GM23338 (cell line): ENCODE measurements around the gene SST. TPM values are rescaled to one million over a fixed set of nuclear protein-coding genes. Genes with fewer than 3 reads are reported as not detected.

Experiments used
- ATAC-seq: fragments of 200-7000 bp; cut with Tn5 transposase; 3 replicates; pipeline ENCODE4 v1.9.1; 2020
- DNase-seq: peaks from one replicate; pipeline ENCODE4 v3.0.0-alpha.2; 2015; ENCODE audit warnings: low spot score
- H2AFZ ChIP-seq: fragments of 200-600 bp; sonication (generic); 2 replicates; pipeline ENCODE4 v1.8.0; 2016; ENCODE audit warnings: antibody characterized with exemption, mild to moderate bottlenecking, moderate library complexity
- H3F3A ChIP-seq: fragments of 200-600 bp; sonication (generic); replicated peaks from 2 replicates; pipeline ENCODE4 v1.8.0; 2017; ENCODE audit warnings: antibody characterized with exemption, mixed run types, low read depth
- H3K27ac ChIP-seq: fragments of 200-600 bp; sonication (generic); 2 replicates; pipeline ENCODE4 v1.6.1; 2016; ENCODE audit warnings: low read depth
- H3K27me3 ChIP-seq: fragments of 200-600 bp; sonication (generic); 2 replicates; pipeline ENCODE4 v1.8.0; 2016; ENCODE audit warnings: mild to moderate bottlenecking, mixed run types, moderate library complexity; ENCODE audit not compliant: insufficient read depth
- H3K36me3 ChIP-seq: fragments of 200-600 bp; sonication (generic); 2 replicates; pipeline ENCODE4 v1.8.0; 2016; ENCODE audit warnings: mild to moderate bottlenecking; ENCODE audit not compliant: insufficient read depth
- H3K4me1 ChIP-seq: fragments of 200-600 bp; sonication (generic); 2 replicates; pipeline ENCODE4 v1.8.0; 2016; ENCODE audit warnings: mild to moderate bottlenecking, moderate library complexity; ENCODE audit not compliant: insufficient read depth
- H3K4me2 ChIP-seq: fragments of 200-600 bp; sonication (generic); 2 replicates; pipeline ENCODE4 v1.7.1; 2017; ENCODE audit warnings: mixed run types
- H3K4me3 ChIP-seq: fragments of 200-600 bp; sonication (generic); 2 replicates; pipeline ENCODE4 v1.6.1; 2016; ENCODE audit warnings: mixed run types
- H3K79me2 ChIP-seq: fragments of 200-600 bp; sonication (generic); replicated peaks from 2 replicates; pipeline ENCODE4 v1.8.0; 2017; ENCODE audit warnings: mild to moderate bottlenecking; ENCODE audit not compliant: insufficient read depth
- H3K9me2 ChIP-seq: fragments of 200-600 bp; sonication (generic); 2 replicates; pipeline ENCODE4 v1.8.0; 2017; ENCODE audit not compliant: insufficient read depth
- H4K20me1 ChIP-seq: fragments of 200-600 bp; sonication (generic); replicated peaks from 2 replicates; pipeline ENCODE4 v1.8.0; 2017; ENCODE audit warnings: mild to moderate bottlenecking; ENCODE audit not compliant: insufficient read depth
- H3K27ac Mint-ChIP-seq: 2 replicates; pipeline ENCODE4 v1.8.0; 2020; ENCODE audit warnings: inconsistent platforms, mild to moderate bottlenecking, moderate library complexity, mixed read lengths
- H3K27me3 Mint-ChIP-seq: 3 replicates; pipeline ENCODE4 v1.8.0; 2022; ENCODE audit warnings: low read depth, mild to moderate bottlenecking, moderate library complexity, mixed read lengths, inconsistent platforms; ENCODE audit not compliant: insufficient read depth, poor library complexity
- H3K36me3 Mint-ChIP-seq: 3 replicates; pipeline ENCODE4 v1.8.0; 2021; ENCODE audit warnings: low read depth, mild to moderate bottlenecking, inconsistent platforms, moderate library complexity, mixed read lengths
- H3K4me1 Mint-ChIP-seq: 3 replicates; pipeline ENCODE4 v1.8.0; 2020; ENCODE audit warnings: mild to moderate bottlenecking, inconsistent platforms, mixed read lengths
- H3K4me3 Mint-ChIP-seq: 3 replicates; pipeline ENCODE4 v1.8.0; 2021; ENCODE audit warnings: moderate library complexity, mild to moderate bottlenecking, inconsistent platforms, mixed read lengths
- H3K9me3 Mint-ChIP-seq: 3 replicates; pipeline ENCODE4 v1.8.0; 2020; ENCODE audit warnings: moderate library complexity, mild to moderate bottlenecking, inconsistent platforms, mixed read lengths
- CREB1 ChIP-seq: fragments of 250-450 bp; sonication (Bioruptor Pico); IDR thresholded peaks from 2 replicates; pipeline ENCODE4 v1.5.0; 2020; ENCODE audit warnings: low read depth, mild to moderate bottlenecking, moderate library complexity
- REST ChIP-seq: IDR thresholded peaks from one replicate; pipeline ENCODE4 v1.6.1; 2018; ENCODE audit warnings: antibody characterized with exemption; ENCODE audit not compliant: unreplicated experiment
- STAT1 ChIP-seq: IDR thresholded peaks from one replicate; pipeline ENCODE4 v1.6.1; 2016; ENCODE audit warnings: antibody characterized with exemption; ENCODE audit not compliant: unreplicated experiment
- polyA plus RNA-seq: library from polyadenylated mRNA; unstranded; fragments of >200 nt; fragmentation: Nextera tagmentation; extraction: Ambion mirVana; gene quantifications from 2 replicates; pipeline ENCODE4 v1.2.1, GENCODE V29; 2016
- total RNA-seq: library from RNA; depleted of rRNA; stranded (reverse); fragments of >200 nt; shearing (Covaris generic); gene quantifications from 2 replicates; pipeline ENCODE4 v1.2.3, GENCODE V29; 2014; rRNA removed

The SST gene
- total and polyA plus RNA-seq, 2 experiments from 2014 or later = 3.9 TPM; not detected in 1

GRCh38 chr3:187619461-187619860, 50.7 kb downstream of the SST start:
- no peaks in the 10 kb centered on the region for H3K9me3 Mint-ChIP-seq
- no peaks in the 10 kb centered on the region for H3K36me3 Mint-ChIP-seq
- Histone ChIP-seq H3K79me2 (no peaks in the 10 kb centered on the region), H4K20me1 (no peaks in the 10 kb centered on the region), H3K4me3 (no peak overlapping the region), H3K27ac (no peak overlapping the region), H3K4me1 (peaks cover 28% of the 10 kb centered on the region), H2AFZ (no peak overlapping the region), H3F3A (no peaks in the 10 kb centered on the region), H3K36me3 (no peaks in the 10 kb centered on the region), H3K9me2 (peaks cover 7% of the 10 kb centered on the region), H3K4me2 (peak overlapping the region; percentile 71), H3K27me3 (peaks cover 54% of the 10 kb centered on the region)
- H3K27ac Mint-ChIP-seq = no peak overlapping the region
- DNase-seq (no peak), ATAC-seq (no peak)
- peaks cover 67% of the 10 kb centered on the region for H3K27me3 Mint-ChIP-seq
- peaks cover 52% of the 10 kb centered on the region for H3K4me1 Mint-ChIP-seq
- TF ChIP-seq REST (no peak), STAT1 (no peak), CREB1 (CRISPR knock-in tag) (no peak)
- peak overlapping the region; percentile 28; the same call in 2 of the 3 replicates for H3K4me3 Mint-ChIP-seq

Other genes with a start within 250 kb of the SST start
- not detected in 2 replicates for gene RTP2, start 32.2 kb upstream of the SST start, total RNA-seq
- gene RTP2, start 32.2 kb upstream of the SST start, polyA plus RNA-seq = not detected in 2 replicates
- gene BCL6, start 75.1 kb upstream of the SST start, total RNA-seq = 5.4 and 5.9 TPM in 2 replicates
- 2.5 and 2.6 TPM in 2 replicates for gene BCL6, start 75.1 kb upstream of the SST start, polyA plus RNA-seq